ENCODE results near the gene PKD1L1.

Gene PKD1L1

GRCh38 chr7:47867286-47867685 is 81.0 kb downstream of the PKD1L1 start:
- H3K36me3 ChIP-seq (ENCODE audit: insufficient read depth, low read length), result no peaks in the 10 kb centered on the region
- no peaks in the 10 kb centered on the region for H3K79me2 ChIP-seq (ENCODE audit: control insufficient read depth, insufficient read depth, low read length, unreplicated experiment)
- H2AFZ ChIP-seq (ENCODE audit: low read length, unreplicated experiment), result no peak overlapping the region
- H3K4me3 ChIP-seq (ENCODE audit: low read depth, low read length), result no peak overlapping the region
- H3K27ac ChIP-seq (ENCODE audit: low read depth, low read length), result no peak overlapping the region
- no peaks in the 10 kb centered on the region for H3K4me1 ChIP-seq (ENCODE audit: control insufficient read depth, insufficient read depth, low read length, unreplicated experiment)
- no peaks in the 10 kb centered on the region for H3K27me3 ChIP-seq (ENCODE audit: insufficient read depth, low read length)

DNA sequence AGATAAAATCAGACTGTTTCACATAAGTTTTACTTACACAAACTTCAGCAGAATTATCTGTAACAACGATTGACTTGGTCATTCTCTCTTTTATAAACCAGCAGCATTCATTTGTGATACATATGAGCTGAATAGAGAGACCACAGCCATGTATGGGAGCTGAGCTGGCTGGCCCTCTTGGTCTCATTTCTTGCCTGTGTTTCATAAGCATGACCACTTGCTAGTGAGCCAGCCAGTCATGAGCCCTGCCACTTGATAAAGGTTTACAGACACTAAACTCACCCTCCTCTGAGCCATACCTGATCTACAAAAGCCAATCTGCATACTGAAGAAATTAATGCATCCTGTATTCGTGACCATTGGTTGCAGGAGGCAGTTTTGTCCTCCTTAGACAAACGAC is 82.1 kb downstream of the PKD1L1 start:
- H3K79me2 ChIP-seq (ENCODE audit: control insufficient read depth, insufficient read depth, low read length, unreplicated experiment), result no peaks in the 10 kb centered on the region
- H3K4me1 ChIP-seq (ENCODE audit: control insufficient read depth, insufficient read depth, low read length, unreplicated experiment), result no peaks in the 10 kb centered on the region
- H3K36me3 ChIP-seq (ENCODE audit: insufficient read depth, low read length), result no peaks in the 10 kb centered on the region
- no peak overlapping the region for H3K4me3 ChIP-seq (ENCODE audit: low read depth, low read length)
- H3K27ac ChIP-seq (ENCODE audit: low read depth, low read length), result no peak overlapping the region
- no peak overlapping the region for H2AFZ ChIP-seq (ENCODE audit: low read length, unreplicated experiment)
- no peaks in the 10 kb centered on the region for H3K27me3 ChIP-seq (ENCODE audit: insufficient read depth, low read length)

DNA sequence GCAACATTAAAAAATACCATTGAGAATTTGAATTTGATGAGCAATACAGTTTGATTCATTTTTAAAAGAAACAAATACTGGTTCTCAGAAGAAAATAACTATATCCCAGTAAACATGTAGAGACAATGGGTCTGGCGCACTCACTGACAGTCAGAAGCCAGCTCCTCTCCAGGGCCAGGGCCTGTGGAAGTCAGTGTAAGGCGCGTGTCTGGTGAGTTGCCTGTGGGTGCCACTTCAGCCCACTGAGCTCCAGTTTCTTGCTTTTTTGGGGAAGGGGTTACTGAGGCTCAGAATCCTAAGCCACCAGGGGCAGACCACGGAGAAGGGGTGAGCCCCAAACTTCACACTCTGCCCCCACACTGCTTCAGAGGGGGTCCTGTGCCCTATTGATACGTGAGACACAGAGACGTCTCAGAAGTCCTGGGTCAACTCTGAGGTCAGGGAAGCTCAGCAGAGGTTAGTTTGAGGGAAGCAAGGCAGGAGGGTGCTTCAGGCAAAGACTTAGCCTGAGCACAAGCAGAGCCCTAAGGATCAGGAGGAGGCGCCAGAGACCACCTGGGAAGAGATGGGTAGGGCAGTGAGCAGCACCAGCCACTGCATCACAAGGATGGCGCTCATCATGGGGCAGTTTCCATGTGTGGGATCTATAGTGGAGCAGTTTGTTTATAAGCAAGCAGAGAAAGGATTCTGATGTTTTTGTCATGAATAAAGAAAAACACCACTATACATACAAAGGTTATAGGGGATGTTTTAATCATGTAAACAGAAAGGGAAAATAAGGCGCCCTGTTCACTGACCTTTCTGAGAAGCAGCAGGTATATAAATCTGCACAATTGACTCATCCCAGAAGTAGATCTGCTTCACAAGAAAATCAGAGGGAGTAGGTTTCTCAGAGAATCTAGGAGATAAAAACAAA is 95.7 kb downstream of the PKD1L1 start:
- no peaks in the 10 kb centered on the region for H3K27me3 ChIP-seq (ENCODE audit: insufficient read depth, low read length)
- H3K4me1 ChIP-seq (ENCODE audit: control insufficient read depth, insufficient read depth, low read length, unreplicated experiment), result no peaks in the 10 kb centered on the region
- no peaks in the 10 kb centered on the region for H3K36me3 ChIP-seq (ENCODE audit: insufficient read depth, low read length)
- H2AFZ ChIP-seq (ENCODE audit: low read length, unreplicated experiment), result no peak overlapping the region
- no peak overlapping the region for H3K4me3 ChIP-seq (ENCODE audit: low read depth, low read length)
- H3K27ac ChIP-seq (ENCODE audit: low read depth, low read length), result no peak overlapping the region
- H3K79me2 ChIP-seq (ENCODE audit: control insufficient read depth, insufficient read depth, low read length, unreplicated experiment), result no peaks in the 10 kb centered on the region

DNA sequence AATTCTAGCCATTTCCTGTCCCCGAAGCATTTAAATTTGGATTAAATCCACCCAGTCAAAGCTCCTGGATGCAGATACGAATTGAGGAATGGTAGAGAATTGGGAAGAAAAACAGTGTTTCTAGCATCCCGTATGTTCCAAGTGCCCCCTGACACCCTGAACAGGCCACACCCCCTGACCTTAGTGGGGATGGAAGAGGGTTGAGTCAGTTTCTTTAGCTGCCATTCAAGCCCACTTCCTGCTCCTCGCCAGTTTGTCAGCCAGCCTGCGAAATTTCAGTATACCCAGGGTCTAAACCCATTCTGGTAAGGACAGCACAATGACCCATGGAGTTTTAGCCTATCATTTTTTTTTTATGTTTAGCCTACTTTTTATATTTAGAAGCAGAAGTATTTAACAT is 101.1 kb downstream of the PKD1L1 start:
- Histone ChIP-seq H3K36me3 (ENCODE audit: insufficient read depth, low read length) (no peaks in the 10 kb centered on the region), H3K4me3 (ENCODE audit: low read depth, low read length) (no peak overlapping the region), H3K27ac (ENCODE audit: low read depth, low read length) (no peak overlapping the region), H2AFZ (ENCODE audit: low read length, unreplicated experiment) (no peak overlapping the region), H3K4me1 (ENCODE audit: control insufficient read depth, insufficient read depth, low read length, unreplicated experiment) (peaks cover 19% of the 10 kb centered on the region), H3K79me2 (ENCODE audit: control insufficient read depth, insufficient read depth, low read length, unreplicated experiment) (no peaks in the 10 kb centered on the region), H3K27me3 (ENCODE audit: insufficient read depth, low read length) (no peaks in the 10 kb centered on the region)

- H3K27ac ChIP-seq (ENCODE audit: low read depth, low read length), result no peak overlapping the region
Observed at GRCh38 chr7:47846138-47846836, 102.0 kb downstream of the PKD1L1 start.

GRCh38 chr7:47844311-47844710 is 104.0 kb downstream of the PKD1L1 start:
- peaks cover 19% of the 10 kb centered on the region for H3K4me1 ChIP-seq (ENCODE audit: control insufficient read depth, insufficient read depth, low read length, unreplicated experiment)
- peaks cover 10% of the 10 kb centered on the region; the same call in 1 of the 2 replicates for H3K27me3 ChIP-seq (ENCODE audit: insufficient read depth, low read length)
- no peak overlapping the region for H2AFZ ChIP-seq (ENCODE audit: low read length, unreplicated experiment)
- no peaks in the 10 kb centered on the region for H3K36me3 ChIP-seq (ENCODE audit: insufficient read depth, low read length)
- no peaks in the 10 kb centered on the region for H3K79me2 ChIP-seq (ENCODE audit: control insufficient read depth, insufficient read depth, low read length, unreplicated experiment)
- no peak overlapping the region for H3K4me3 ChIP-seq (ENCODE audit: low read depth, low read length)
- H3K27ac ChIP-seq (ENCODE audit: low read depth, low read length), result no peak overlapping the region

More at GRCh38 chr7:47846138-47846836, 102.0 kb downstream of the PKD1L1 start:
- H3K4me3 ChIP-seq (ENCODE audit: low read depth, low read length), result no peak overlapping the region
- H3K79me2 ChIP-seq (ENCODE audit: control insufficient read depth, insufficient read depth, low read length, unreplicated experiment), result no peaks in the 10 kb centered on the region
- H3K27me3 ChIP-seq (ENCODE audit: insufficient read depth, low read length), result 0 out of 2 replicates have a peak, but pooled peaks cover 2% of the 10 kb centered on the region
- no peak overlapping the region for H2AFZ ChIP-seq (ENCODE audit: low read length, unreplicated experiment)
- H3K4me1 ChIP-seq (ENCODE audit: control insufficient read depth, insufficient read depth, low read length, unreplicated experiment), result peaks cover 19% of the 10 kb centered on the region
- no peaks in the 10 kb centered on the region for H3K36me3 ChIP-seq (ENCODE audit: insufficient read depth, low read length)

- Histone ChIP-seq H3K27ac (ENCODE audit: low read depth, low read length) (no peak overlapping the region), H3K79me2 (ENCODE audit: control insufficient read depth, insufficient read depth, low read length, unreplicated experiment) (no peaks in the 10 kb centered on the region), H3K4me3 (ENCODE audit: low read depth, low read length) (no peak overlapping the region)
Observed at GRCh38 chr7:47843291-47843690, 105.0 kb downstream of the PKD1L1 start.

GRCh38 chr7:47839381-47839780 is 108.9 kb downstream of the PKD1L1 start:
- peaks cover 10% of the 10 kb centered on the region; the same call in 1 of the 2 replicates for H3K27me3 ChIP-seq (ENCODE audit: insufficient read depth, low read length)
- H3K36me3 ChIP-seq (ENCODE audit: insufficient read depth, low read length), result no peaks in the 10 kb centered on the region
- H3K27ac ChIP-seq (ENCODE audit: low read depth, low read length), result no peak overlapping the region

More at GRCh38 chr7:47843291-47843690, 105.0 kb downstream of the PKD1L1 start:
- Histone ChIP-seq H3K36me3 (ENCODE audit: insufficient read depth, low read length) (no peaks in the 10 kb centered on the region), H2AFZ (ENCODE audit: low read length, unreplicated experiment) (no peak overlapping the region), H3K27me3 (ENCODE audit: insufficient read depth, low read length) (peaks cover 10% of the 10 kb centered on the region; the same call in 1 of the 2 replicates), H3K4me1 (ENCODE audit: control insufficient read depth, insufficient read depth, low read length, unreplicated experiment) (peaks cover 19% of the 10 kb centered on the region)

DNA sequence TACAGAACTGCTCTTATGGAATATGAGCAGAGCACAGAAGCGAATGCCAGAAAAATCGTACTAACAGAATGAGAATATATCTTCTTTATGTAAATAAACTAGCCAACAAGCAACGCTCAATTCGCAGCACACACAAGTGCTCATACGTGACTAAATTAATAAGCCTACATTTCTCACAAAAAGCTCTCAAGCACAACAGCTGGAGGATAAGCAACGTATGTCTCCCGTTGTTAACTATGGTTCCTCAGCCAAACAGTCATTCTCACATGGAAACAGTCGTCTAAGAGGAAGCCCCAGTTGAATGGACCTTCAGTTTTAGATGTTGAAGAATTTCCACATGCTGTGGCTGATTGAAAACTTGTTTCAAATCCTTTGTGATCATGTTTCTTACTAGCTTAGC is 110.4 kb downstream of the PKD1L1 start:
- Histone ChIP-seq H3K27me3 (ENCODE audit: insufficient read depth, low read length) (peaks cover 10% of the 10 kb centered on the region; the same call in 1 of the 2 replicates), H3K79me2 (ENCODE audit: control insufficient read depth, insufficient read depth, low read length, unreplicated experiment) (no peaks in the 10 kb centered on the region), H3K4me3 (ENCODE audit: low read depth, low read length) (no peak overlapping the region), H3K4me1 (ENCODE audit: control insufficient read depth, insufficient read depth, low read length, unreplicated experiment) (no peaks in the 10 kb centered on the region), H2AFZ (ENCODE audit: low read length, unreplicated experiment) (no peak overlapping the region), H3K27ac (ENCODE audit: low read depth, low read length) (no peak overlapping the region), H3K36me3 (ENCODE audit: insufficient read depth, low read length) (no peaks in the 10 kb centered on the region)

More at GRCh38 chr7:47839381-47839780, 108.9 kb downstream of the PKD1L1 start:
- no peak overlapping the region for H2AFZ ChIP-seq (ENCODE audit: low read length, unreplicated experiment)
- no peaks in the 10 kb centered on the region for H3K4me1 ChIP-seq (ENCODE audit: control insufficient read depth, insufficient read depth, low read length, unreplicated experiment)
- no peaks in the 10 kb centered on the region for H3K79me2 ChIP-seq (ENCODE audit: control insufficient read depth, insufficient read depth, low read length, unreplicated experiment)
- no peak overlapping the region for H3K4me3 ChIP-seq (ENCODE audit: low read depth, low read length)

DNA sequence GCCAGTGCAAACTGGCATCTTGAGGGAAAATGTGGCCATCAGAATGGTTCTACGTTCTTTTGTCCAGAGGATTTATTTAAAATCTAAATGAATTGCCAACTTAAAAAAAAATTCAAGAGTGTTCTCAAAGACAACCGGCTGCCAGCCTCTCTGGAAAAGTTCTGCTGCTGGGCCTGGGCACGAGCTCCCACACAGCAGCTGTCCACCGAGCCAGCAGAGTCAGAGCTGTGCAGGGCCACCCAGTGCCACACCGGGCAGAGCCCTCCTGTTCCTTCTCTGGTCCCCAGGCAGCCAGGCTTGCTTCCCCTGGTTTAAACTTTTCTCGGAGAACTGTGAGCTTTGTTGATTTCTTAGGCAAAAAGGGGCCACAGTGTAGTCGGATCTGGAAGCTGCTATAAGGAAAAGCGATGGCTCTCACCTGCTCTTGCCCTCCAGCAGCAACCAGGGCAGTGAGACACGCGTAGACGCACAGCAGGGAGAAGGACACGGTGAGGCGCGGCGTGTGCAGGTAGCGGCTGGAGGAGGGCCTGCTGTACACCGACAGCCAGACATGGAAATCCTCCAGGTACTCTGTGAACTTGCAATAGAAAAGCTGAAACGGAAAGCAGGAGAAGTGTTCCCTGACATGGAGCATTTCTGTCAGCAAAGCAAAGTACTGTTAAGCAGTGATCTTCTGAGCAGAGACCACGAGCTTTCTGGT is 111.6 kb downstream of the PKD1L1 start:
- Histone ChIP-seq H3K27ac (ENCODE audit: low read depth, low read length) (no peak overlapping the region), H2AFZ (ENCODE audit: low read length, unreplicated experiment) (no peak overlapping the region), H3K27me3 (ENCODE audit: insufficient read depth, low read length) (peaks cover 10% of the 10 kb centered on the region; the same call in 1 of the 2 replicates), H3K4me3 (ENCODE audit: low read depth, low read length) (no peak overlapping the region), H3K36me3 (ENCODE audit: insufficient read depth, low read length) (no peaks in the 10 kb centered on the region), H3K4me1 (ENCODE audit: control insufficient read depth, insufficient read depth, low read length, unreplicated experiment) (no peaks in the 10 kb centered on the region), H3K79me2 (ENCODE audit: control insufficient read depth, insufficient read depth, low read length, unreplicated experiment) (no peaks in the 10 kb centered on the region)

Measured in ACC112 (cell line).